ENCODE data around the gene ADAMTSL5. TPM values are rescaled to one million over a fixed set of nuclear protein-coding genes. Genes with fewer than 3 reads are reported as not detected.

The ADAMTSL5 gene
- total and polyA plus RNA-seq, 4 donors, result 0.09 to 1.8 (median 1.1) TPM

DNA sequence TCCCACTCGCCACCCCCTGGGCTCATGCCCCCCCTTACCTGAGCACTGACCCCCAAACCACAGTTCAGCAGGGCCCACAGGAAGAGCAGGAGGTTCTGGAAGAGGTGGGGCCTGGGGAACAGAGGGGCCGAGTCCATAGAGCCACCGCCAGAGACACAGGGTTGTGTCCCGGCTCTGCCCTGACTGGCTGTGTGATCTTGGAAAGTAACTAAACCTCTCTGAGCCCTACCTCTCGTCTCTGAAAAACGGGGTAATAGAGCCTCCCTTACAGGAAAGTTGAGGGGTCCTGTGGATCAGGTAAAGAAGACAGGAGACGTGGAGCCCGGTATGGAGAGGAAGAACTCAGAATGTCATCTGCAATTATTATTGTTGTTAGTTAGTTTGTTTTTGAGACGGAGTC is 2.0 kb downstream of the ADAMTSL5 start:
- H3K9ac ChIP-seq (ENCODE audit: low read depth in 1 of 2, low read length in 2 of 2), result no peak overlapping the region
- H3K9me3 ChIP-seq (ENCODE audit: control insufficient read depth in 4 of 4, low read length in 3 of 4), result no peaks in the 10 kb centered on the region
- no peak overlapping the region for H3K4me3 ChIP-seq (ENCODE audit: low read depth in 1 of 3, low read length in 3 of 3)
- H3K36me3 ChIP-seq (ENCODE audit: control insufficient read depth in 4 of 4, insufficient read depth in 3 of 4, low read depth in 1 of 4, low read length in 3 of 4), result no peaks in the 10 kb centered on the region
- peaks cover 3 to 25% (median 15%) of the 10 kb centered on the region in 4 donors for H3K4me1 ChIP-seq (ENCODE audit: control insufficient read depth in 4 of 4, insufficient read depth in 4 of 4, low read length in 3 of 4)
- no peak for TF ChIP-seq EGR1 (IDR thresholded peaks at IDR 0.05; ENCODE audit: low read depth in 2 of 2)
- no peak for TF ChIP-seq RXRA (IDR thresholded peaks at IDR 0.05)
- no peak for TF ChIP-seq SP1 (IDR thresholded peaks at IDR 0.05)
- TF ChIP-seq YY1 (IDR thresholded peaks at IDR 0.05), result no peak
- no peak for TF ChIP-seq RAD21 (IDR thresholded peaks at IDR 0.05)
- TF ChIP-seq, protein P1, sequence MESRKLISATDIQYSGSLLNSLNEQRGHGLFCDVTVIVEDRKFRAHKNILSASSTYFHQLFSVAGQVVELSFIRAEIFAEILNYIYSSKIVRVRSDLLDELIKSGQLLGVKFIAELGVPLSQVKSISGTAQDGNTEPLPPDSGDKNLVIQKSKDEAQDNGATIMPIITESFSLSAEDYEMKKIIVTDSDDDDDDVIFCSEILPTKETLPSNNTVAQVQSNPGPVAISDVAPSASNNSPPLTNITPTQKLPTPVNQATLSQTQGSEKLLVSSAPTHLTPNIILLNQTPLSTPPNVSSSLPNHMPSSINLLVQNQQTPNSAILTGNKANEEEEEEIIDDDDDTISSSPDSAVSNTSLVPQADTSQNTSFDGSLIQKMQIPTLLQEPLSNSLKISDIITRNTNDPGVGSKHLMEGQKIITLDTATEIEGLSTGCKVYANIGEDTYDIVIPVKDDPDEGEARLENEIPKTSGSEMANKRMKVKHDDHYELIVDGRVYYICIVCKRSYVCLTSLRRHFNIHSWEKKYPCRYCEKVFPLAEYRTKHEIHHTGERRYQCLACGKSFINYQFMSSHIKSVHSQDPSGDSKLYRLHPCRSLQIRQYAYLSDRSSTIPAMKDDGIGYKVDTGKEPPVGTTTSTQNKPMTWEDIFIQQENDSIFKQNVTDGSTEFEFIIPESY (IDR thresholded peaks at IDR 0.05), result no peak
- TF ChIP-seq, protein P2, sequence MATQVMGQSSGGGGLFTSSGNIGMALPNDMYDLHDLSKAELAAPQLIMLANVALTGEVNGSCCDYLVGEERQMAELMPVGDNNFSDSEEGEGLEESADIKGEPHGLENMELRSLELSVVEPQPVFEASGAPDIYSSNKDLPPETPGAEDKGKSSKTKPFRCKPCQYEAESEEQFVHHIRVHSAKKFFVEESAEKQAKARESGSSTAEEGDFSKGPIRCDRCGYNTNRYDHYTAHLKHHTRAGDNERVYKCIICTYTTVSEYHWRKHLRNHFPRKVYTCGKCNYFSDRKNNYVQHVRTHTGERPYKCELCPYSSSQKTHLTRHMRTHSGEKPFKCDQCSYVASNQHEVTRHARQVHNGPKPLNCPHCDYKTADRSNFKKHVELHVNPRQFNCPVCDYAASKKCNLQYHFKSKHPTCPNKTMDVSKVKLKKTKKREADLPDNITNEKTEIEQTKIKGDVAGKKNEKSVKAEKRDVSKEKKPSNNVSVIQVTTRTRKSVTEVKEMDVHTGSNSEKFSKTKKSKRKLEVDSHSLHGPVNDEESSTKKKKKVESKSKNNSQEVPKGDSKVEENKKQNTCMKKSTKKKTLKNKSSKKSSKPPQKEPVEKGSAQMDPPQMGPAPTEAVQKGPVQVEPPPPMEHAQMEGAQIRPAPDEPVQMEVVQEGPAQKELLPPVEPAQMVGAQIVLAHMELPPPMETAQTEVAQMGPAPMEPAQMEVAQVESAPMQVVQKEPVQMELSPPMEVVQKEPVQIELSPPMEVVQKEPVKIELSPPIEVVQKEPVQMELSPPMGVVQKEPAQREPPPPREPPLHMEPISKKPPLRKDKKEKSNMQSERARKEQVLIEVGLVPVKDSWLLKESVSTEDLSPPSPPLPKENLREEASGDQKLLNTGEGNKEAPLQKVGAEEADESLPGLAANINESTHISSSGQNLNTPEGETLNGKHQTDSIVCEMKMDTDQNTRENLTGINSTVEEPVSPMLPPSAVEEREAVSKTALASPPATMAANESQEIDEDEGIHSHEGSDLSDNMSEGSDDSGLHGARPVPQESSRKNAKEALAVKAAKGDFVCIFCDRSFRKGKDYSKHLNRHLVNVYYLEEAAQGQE (IDR thresholded peaks at IDR 0.05), result no peak
- TF ChIP-seq GABPA (IDR thresholded peaks at IDR 0.05 in 1 of 2, conservative IDR thresholded peaks at IDR 0.05 in 1 of 2), result no peak
- TF ChIP-seq, protein P3, sequence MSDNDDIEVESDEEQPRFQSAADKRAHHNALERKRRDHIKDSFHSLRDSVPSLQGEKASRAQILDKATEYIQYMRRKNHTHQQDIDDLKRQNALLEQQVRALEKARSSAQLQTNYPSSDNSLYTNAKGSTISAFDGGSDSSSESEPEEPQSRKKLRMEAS (IDR thresholded peaks at IDR 0.05), result no peak
- no peak for TF ChIP-seq TAF1 (conservative IDR thresholded peaks at IDR 0.05)
- no peak for TF ChIP-seq NR2F2 (IDR thresholded peaks at IDR 0.05)
- TF ChIP-seq, protein P4, sequence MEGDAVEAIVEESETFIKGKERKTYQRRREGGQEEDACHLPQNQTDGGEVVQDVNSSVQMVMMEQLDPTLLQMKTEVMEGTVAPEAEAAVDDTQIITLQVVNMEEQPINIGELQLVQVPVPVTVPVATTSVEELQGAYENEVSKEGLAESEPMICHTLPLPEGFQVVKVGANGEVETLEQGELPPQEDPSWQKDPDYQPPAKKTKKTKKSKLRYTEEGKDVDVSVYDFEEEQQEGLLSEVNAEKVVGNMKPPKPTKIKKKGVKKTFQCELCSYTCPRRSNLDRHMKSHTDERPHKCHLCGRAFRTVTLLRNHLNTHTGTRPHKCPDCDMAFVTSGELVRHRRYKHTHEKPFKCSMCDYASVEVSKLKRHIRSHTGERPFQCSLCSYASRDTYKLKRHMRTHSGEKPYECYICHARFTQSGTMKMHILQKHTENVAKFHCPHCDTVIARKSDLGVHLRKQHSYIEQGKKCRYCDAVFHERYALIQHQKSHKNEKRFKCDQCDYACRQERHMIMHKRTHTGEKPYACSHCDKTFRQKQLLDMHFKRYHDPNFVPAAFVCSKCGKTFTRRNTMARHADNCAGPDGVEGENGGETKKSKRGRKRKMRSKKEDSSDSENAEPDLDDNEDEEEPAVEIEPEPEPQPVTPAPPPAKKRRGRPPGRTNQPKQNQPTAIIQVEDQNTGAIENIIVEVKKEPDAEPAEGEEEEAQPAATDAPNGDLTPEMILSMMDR (IDR thresholded peaks at IDR 0.05; ENCODE audit: low read depth, low read length, missing input control), result no peak
- TF ChIP-seq FOXA1 (IDR thresholded peaks at IDR 0.05), result no peak
- no peak for TF ChIP-seq FOXA2 (IDR thresholded peaks at IDR 0.05)
- TF ChIP-seq HNF4A (conservative IDR thresholded peaks at IDR 0.05), result no peak
- TF ChIP-seq HNF4G (IDR thresholded peaks at IDR 0.05), result no peak
- no peak for TF ChIP-seq JUND (IDR thresholded peaks at IDR 0.05)
- TF ChIP-seq, protein P5, sequence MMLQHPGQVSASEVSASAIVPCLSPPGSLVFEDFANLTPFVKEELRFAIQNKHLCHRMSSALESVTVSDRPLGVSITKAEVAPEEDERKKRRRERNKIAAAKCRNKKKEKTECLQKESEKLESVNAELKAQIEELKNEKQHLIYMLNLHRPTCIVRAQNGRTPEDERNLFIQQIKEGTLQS (IDR thresholded peaks at IDR 0.05), result no peak
- 41% methylated on average over 9 of the region's 9 CpGs for WGBS
- H3K27me3 ChIP-seq (ENCODE audit: control insufficient read depth in 4 of 4, insufficient read depth in 4 of 4, low read length in 3 of 4), result peaks cover 0 to 3% (median 0%) of the 10 kb centered on the region in 4 donors
- DNase-seq (ENCODE audit: low spot score), result no peak
- H3K27ac ChIP-seq (ENCODE audit: low read depth in 1 of 2, low read length in 2 of 2), result no peak overlapping the region

All from liver (tissue), 9 donors.